OCI-LY1 (cell line): ENCODE results near the gene HIBADH.

Experiments used
- EZH2 ChIP-seq: fragments of 200-600 bp; sonication (generic), shearing (Covaris generic); IDR thresholded peaks from 2 replicates; pipeline ENCODE4 v1.8.0; 2017; ENCODE audit warnings: borderline replicate concordance, mixed run types, mild to moderate bottlenecking, antibody characterized with exemption, low read length, moderate library complexity, mixed read lengths
- TF ChIP-seq, protein P1 (sequence below): fragments of 200-600 bp; sonication (generic), shearing (Covaris generic); IDR thresholded peaks from 2 replicates; pipeline ENCODE4 v1.5.1; 2017; ENCODE audit warnings: mild to moderate bottlenecking, antibody characterized with exemption, low read length, moderate library complexity, mixed read lengths

DNA sequence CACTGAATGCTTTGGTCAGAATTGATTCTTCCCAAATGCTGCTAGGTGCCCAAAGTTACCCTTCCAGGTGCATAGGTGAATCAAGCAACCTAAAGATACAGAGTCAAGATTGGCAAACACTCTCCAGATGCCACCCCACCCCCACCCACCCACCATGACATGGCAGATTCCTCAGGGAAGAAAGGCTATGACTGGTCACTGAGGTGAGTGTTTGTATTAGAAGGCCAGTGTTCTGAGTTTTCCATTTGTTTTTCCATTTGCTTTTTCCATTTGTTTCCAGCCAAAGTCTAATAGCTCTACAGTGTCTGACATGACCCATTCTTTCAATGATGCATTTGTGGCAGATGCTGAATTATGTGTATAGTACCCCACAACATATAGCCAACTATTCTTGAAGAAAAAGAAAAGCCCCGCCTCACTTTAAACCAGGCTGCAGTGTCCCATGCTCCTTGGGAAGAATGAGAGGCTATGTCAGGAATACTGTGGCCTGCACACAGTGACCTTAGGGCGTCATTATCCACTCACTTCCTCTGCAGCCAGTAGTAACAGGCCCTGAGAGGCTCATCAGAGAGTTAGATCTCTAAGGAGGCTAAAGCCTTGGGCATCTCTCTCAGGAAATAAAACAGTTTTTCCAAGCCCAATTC lies 16.1 kb upstream of the HIBADH start:
- TF ChIP-seq, protein P1, sequence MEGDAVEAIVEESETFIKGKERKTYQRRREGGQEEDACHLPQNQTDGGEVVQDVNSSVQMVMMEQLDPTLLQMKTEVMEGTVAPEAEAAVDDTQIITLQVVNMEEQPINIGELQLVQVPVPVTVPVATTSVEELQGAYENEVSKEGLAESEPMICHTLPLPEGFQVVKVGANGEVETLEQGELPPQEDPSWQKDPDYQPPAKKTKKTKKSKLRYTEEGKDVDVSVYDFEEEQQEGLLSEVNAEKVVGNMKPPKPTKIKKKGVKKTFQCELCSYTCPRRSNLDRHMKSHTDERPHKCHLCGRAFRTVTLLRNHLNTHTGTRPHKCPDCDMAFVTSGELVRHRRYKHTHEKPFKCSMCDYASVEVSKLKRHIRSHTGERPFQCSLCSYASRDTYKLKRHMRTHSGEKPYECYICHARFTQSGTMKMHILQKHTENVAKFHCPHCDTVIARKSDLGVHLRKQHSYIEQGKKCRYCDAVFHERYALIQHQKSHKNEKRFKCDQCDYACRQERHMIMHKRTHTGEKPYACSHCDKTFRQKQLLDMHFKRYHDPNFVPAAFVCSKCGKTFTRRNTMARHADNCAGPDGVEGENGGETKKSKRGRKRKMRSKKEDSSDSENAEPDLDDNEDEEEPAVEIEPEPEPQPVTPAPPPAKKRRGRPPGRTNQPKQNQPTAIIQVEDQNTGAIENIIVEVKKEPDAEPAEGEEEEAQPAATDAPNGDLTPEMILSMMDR = no peak
- TF ChIP-seq EZH2 = no peak
